GM18909 (cell line): ENCODE measurements around the gene RRM2.

Experiments
- ATAC-seq: cut with Tn5 transposase; IDR thresholded peaks from one replicate; pipeline ENCODE4 v1.9.1; 2021; ENCODE audit warnings: mild to moderate bottlenecking; ENCODE audit not compliant: unreplicated experiment, poor library complexity

RRM2 gene

DNA sequence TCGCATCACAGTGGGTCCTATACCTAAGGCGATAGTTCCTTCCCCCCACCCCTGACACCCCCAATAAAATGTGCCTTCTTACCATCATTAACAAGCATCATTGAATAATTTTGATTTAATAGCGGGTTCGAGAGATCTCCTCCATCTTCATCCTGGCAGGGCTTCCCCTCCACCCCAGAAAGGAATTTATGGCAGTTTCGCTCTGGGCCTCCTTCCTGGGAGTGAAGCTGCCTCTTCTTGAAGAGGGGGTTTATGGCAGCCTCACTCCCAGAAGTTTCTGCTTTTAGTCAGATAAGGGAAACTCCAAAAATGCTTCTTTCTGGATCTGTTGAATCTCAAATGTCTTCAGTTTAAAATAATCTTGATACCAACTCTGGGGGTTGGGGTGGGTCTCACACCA, 45.7 kb downstream of the RRM2 start:
- ATAC-seq = no peak

DNA sequence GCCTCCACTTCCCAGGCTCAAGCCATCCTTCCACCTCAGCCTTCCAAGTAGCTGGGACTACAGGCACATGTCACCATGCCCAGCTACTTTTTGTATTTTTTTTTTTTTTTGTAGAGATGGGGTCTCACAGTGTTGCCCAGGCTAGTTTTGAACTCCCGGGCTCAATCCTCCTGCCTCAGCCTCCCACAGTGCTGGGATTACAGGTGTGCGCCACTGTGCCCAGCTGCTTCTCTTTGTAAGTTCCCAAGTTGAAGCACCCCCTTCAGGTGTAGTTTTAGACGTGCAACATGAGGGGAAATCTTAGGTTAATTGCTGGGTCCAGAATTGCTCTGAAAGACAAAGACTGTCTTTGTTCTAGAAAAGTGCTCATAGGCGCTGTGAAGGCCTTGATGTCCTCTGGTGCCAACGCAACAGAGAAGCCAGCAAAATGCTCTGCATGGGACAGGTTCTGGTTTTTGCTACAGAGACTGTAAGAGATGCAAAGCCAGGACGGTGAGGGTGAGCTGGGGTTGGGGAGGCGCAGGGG, 46.6 kb downstream of the RRM2 start:
- ATAC-seq = no peak

DNA sequence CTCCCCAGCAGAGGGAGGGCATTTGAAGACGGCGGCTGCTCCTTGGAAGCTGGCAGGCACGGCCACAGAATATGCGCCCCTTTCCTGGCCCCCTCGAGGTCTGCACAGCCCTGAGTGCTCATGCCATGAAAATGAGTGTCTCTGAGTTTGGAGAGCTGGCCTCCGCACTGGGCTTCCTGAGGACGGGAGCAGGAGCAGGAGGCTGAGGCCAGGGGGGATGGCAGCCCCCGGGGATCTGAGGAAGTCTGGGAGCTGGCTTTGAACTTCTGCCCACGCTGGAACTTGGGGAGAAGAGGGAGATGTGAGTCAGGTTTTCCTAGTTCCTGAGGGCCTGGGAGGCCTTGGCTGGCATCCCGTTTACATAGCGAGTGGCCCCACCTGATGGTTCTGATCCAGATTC, 47.0 kb downstream of the RRM2 start:
- no peak for ATAC-seq

DNA sequence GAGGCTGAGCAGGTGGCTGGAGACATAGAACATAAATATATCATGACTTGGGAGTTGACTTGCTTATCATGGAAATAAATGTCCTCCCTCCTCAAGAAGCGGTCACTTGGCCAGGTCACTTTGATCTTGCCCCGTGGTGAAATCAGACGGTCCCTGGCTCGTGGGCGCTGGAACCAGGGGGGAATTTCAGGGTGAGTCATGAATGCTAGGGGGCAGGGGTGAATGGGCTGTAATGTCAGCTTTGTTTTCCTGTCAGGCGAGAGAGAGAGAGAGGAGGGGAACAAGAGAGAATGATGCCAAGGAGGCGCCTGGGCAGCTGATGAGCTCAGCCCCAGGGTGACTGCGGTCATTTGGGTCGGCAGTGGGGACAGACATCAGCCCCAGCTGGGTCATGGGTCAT, 47.7 kb downstream of the RRM2 start:
- no peak for ATAC-seq

DNA sequence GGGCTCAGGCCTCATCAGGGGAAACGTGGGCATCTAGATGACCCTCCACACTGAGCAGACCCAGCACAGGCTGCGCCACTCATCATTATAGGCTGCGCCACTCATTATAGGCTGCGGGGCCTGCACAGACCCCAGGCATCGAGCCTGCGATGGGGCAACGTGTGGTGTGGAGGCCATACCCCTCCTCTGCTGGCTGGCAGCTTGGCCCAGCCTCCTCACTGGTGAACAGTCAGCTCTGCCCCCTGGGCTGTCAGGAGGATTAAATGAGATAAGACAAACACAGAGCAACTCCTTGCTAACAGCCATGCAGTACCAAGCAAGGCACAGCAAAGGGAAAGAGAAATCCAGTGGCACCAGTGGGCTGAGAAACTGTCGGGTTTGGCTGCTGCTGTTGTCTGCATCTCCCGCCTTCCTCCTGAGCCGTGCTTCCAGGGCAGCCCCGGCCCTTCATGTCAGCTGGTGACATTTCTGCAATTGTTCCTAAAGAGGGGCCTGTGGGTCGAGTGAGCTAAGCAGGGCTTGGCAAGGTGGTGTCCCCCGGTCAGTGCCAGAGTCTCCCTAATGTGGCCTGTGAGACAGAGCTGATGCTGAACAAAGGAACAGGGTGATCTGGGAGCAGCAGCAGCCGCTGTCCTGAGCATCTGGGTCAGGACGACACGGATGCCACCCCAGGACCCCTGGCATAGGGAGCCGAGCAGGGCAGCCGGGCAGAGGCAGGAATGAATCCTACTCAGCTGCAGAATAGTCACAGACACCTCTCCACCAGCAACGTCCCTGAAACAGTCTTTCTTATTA, 48.7 kb downstream of the RRM2 start:
- ATAC-seq = no peak

DNA sequence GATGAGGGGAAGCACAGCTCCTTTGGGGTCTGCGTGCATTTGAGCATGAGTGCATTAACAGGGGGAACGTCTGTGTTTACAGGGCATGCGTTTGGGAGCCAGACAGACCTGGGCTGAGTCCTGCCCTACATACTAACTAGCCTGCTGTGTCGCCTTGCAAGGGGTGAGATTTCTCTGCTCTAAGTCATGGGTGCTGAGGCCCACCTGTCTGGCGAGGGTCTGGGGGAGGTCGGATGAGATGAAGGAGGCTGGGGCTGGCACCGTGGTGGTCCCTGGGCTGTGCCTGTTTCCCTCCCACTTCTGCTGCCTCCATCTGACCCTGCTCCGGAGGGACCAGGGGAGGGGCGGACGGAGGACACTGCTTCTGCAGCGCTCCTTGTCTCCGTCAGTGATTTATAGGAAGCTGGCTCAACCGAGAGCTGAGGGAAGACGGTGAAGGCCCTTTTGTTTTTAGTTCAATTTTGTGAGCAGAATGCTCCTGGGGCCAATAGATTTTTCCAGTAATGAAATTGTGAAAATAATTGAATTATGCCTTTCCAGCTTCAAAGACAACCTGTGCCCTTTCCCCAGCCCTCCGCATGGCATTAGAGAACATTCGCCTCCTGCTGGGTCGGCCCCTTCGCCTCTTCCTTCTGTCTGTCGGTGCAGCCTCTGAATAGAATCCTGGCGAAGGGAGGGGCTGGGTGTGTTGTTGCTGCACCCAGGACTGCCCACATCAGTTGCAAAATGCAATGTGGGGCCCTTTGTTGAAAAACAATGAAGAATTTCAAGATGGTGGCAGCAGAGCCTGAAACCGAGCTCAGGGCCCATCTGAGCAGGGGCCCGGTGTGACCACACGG, 49.7 kb downstream of the RRM2 start:
- no peak for ATAC-seq

DNA sequence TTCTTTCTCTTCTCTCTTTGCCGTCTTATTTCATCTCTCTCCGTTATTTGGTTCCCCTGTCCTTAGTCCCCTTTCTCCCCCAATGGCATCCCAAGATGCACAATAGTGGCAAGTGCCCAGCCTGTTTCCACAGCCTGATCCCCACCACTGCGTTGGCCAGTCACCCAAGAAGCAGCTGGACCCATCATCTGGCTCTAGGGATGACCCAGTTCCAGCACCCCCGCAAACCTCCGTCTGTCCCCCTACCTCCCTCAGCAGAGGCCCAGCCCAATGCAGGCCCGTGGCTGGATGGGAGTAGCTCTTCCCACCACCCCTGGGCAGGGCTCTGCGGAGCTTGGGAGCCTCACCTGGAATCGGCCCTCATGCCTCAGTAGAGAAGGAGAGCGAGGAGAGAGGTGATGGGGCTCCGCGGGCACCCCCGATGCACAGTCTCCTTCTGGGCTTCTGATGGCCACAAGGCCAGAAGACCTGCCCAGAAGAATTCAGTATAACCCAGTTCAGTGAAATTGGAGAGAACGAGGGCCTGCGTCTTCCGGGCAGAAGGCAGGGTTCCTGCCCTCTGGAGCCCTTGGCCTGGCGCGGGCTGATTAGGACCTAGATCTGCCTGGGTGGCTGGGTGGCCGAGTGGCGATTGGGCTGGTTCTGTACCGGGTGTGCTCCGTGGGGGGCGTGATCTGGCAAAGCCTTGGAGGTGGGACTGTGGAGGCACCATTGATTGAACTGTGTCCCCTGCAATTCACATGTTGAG, 50.9 kb downstream of the RRM2 start:
- no peak for ATAC-seq

DNA sequence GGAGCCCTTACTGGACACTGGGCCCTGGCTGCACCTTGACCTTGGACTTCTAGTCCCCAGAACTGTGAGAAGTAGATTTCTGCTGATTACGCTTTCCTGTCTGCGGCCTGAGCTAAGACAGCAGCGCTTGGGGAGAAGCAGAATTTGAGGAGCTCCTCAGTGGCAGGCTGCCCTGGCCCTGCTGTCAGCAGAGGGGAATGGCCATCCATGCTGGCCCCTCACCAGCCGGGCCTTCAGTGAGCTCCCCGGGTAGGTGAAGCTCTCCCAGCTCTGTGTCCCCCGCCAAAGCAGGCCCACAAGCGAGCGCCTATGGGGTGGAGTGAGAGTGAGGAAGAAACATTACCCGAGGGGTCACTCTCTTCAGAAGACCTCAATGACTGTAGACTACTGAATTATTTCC, 51.6 kb downstream of the RRM2 start:
- ATAC-seq = no peak

DNA sequence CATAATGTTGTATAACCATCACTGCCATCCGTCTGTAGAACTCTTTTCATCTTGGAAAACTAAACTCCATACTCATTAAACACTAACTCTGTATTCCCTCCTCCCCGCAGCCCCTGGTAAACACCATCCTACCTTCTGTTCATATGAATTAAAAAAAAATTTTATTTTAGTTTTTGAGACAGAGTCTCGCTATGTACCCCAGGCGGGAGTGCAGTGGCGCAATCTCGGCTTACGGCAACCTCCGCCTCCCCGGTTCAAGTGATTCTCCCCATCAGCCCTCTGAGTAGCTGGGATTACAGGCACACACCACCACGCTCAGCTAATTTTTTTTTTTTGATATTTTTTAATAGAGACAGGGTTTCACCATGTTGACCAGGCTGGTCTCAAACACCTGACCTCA, 52.9 kb downstream of the RRM2 start:
- ATAC-seq = no peak

DNA sequence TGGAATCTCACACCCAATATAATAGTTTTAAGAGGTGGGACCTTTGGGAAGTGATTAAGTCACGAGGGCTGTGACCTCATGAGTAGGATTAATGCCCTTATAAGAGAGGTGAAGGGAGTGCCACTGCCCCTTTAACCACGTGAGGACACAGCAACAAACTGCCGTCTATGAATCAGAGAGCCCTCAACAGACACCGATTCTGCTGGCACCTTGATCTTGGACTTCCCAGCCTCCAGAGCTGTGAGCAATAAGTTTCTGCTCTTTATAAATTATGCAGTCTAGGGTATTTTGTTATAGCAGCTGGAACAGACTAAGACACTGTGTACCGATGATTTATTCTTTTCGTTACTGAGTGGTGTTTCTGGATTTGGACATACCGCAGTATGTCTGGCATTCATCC, 56.2 kb downstream of the RRM2 start:
- no peak for ATAC-seq

DNA sequence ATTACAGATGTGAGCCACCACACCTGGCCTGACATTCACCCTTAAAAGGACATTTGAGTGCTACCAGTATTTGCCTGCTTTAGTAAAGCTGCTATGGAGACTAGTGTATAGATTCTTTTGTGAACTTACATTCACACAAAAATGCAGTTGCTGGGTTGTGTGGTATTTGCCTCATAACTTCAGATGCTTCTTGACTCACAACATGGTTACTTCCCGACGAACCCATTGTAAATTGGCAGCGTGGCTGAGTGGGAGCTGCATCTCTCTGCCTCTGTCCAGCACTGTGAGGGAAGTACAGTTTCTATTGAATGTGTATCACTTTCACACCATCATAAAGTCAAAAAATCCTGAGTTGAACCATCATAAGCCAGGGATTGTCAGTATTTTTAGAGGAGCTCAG, 56.9 kb downstream of the RRM2 start:
- no peak for ATAC-seq

DNA sequence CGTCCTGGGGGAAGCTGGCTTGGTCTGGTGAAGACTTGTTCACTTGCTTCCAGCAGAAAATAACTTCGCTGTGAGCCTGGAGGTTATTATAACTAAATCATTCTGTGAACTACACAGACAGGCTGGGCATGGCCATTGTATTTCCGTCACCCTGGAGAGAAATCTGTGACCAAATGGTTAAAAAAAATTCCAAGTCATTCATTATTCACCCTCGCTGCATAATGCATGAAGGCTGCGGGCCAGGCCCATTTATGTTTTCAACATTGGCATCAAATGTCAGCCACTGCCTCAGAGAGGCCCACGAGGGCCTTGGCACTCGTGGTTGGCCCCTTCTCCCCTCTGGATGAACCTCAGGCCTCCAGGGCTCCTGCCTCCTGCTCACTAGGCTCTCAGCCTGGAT, 57.7 kb downstream of the RRM2 start:
- ATAC-seq = no peak
